SK-N-SH (cell line): ENCODE measurements around the gene CDKAL1.

Source experiments
- TF ChIP-seq, protein P1 (sequence below): fragments of 200-600 bp; sonication (generic); IDR thresholded peaks from 2 replicates; pipeline ENCODE4 v1.6.1; 2017; ENCODE audit warnings: antibody characterized with exemption, mild to moderate bottlenecking, moderate library complexity
- TF ChIP-seq, protein P2 (sequence below): IDR thresholded peaks from 2 replicates; pipeline ENCODE4 v1.4.0; 2012; ENCODE audit warnings: low read depth

DNA sequence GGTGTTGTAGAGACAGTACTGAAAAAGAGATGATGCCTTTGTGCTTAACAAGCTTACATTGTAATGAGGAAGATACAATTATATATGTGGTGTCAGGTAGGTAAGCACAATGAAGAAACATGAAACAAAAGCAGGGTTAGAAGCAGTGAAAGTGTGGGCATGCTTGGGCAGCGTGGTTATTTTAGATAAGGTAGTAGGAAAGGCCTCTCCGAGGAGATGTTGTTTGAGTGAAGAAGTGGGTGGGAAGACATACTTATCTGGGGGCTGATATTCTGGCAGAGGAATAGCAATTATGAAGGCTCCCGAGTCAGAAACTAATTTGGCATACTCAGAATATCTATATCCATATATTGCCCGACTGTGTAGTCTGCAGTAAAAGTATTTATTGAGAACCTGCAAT, 4.7 kb downstream of the CDKAL1 start:
- TF ChIP-seq, protein P1, sequence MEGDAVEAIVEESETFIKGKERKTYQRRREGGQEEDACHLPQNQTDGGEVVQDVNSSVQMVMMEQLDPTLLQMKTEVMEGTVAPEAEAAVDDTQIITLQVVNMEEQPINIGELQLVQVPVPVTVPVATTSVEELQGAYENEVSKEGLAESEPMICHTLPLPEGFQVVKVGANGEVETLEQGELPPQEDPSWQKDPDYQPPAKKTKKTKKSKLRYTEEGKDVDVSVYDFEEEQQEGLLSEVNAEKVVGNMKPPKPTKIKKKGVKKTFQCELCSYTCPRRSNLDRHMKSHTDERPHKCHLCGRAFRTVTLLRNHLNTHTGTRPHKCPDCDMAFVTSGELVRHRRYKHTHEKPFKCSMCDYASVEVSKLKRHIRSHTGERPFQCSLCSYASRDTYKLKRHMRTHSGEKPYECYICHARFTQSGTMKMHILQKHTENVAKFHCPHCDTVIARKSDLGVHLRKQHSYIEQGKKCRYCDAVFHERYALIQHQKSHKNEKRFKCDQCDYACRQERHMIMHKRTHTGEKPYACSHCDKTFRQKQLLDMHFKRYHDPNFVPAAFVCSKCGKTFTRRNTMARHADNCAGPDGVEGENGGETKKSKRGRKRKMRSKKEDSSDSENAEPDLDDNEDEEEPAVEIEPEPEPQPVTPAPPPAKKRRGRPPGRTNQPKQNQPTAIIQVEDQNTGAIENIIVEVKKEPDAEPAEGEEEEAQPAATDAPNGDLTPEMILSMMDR, result no peak
- TF ChIP-seq, protein P2, sequence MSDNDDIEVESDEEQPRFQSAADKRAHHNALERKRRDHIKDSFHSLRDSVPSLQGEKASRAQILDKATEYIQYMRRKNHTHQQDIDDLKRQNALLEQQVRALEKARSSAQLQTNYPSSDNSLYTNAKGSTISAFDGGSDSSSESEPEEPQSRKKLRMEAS, result no peak
